Osteoblast (primary cell): ENCODE data around the gene EHF. TPM values are rescaled to one million over a fixed set of nuclear protein-coding genes. Genes with fewer than 3 reads are reported as not detected.

Experiments
- DNase-seq: peaks from one replicate; pipeline ENCODE4 v3.0.0; 2011; ENCODE audit warnings: low spot score, mixed read lengths; ENCODE audit not compliant: insufficient read length; ENCODE audit errors: missing footprints
- H2AFZ ChIP-seq: 2 replicates; pipeline ENCODE4 v1.6.0; 2011; ENCODE audit warnings: mild to moderate bottlenecking, low read length
- H3K27ac ChIP-seq: 2 replicates; pipeline ENCODE4 v1.5.1; 2011; ENCODE audit warnings: mild to moderate bottlenecking, low read depth, low read length, moderate library complexity
- H3K27me3 ChIP-seq: 2 replicates; pipeline ENCODE4 v1.6.0; 2012; ENCODE audit warnings: mild to moderate bottlenecking, control low read depth, inconsistent platforms, low read length, moderate library complexity; ENCODE audit not compliant: insufficient read depth
- H3K36me3 ChIP-seq: 2 replicates; pipeline ENCODE4 v1.5.1; 2011; ENCODE audit warnings: mild to moderate bottlenecking, low read length, control low read depth, moderate library complexity; ENCODE audit not compliant: insufficient read depth
- H3K4me1 ChIP-seq: 2 replicates; pipeline ENCODE4 v1.5.1; 2011; ENCODE audit warnings: mild to moderate bottlenecking, low read length, control low read depth, moderate library complexity; ENCODE audit not compliant: insufficient read depth
- H3K4me2 ChIP-seq: 2 replicates; pipeline ENCODE4 v1.6.0; 2011; ENCODE audit warnings: mild to moderate bottlenecking, low read length; ENCODE audit not compliant: insufficient read depth
- H3K4me3 ChIP-seq: fragments of 200-600 bp; sonication (generic); 3 replicates; pipeline ENCODE4 v1.5.1; 2012; ENCODE audit warnings: mild to moderate bottlenecking, low read length, inconsistent platforms; ENCODE audit not compliant: insufficient read depth
- H3K79me2 ChIP-seq: 2 replicates; pipeline ENCODE4 v1.6.0; 2012; ENCODE audit warnings: mild to moderate bottlenecking, low read length, control low read depth, inconsistent platforms; ENCODE audit not compliant: insufficient read depth
- H3K9me3 ChIP-seq: 2 replicates; pipeline ENCODE4 v1.5.1; 2011; ENCODE audit warnings: low read depth, low read length, control low read depth
- H4K20me1 ChIP-seq: 2 replicates; pipeline ENCODE4 v1.6.0; 2012; ENCODE audit warnings: mild to moderate bottlenecking, low read length, control low read depth; ENCODE audit not compliant: insufficient read depth
- CTCF ChIP-seq: IDR thresholded peaks from 2 replicates; pipeline ENCODE4 v1.5.1; 2011; ENCODE audit warnings: mild to moderate bottlenecking, low read depth, low read length, moderate library complexity; ENCODE audit errors: extremely low read depth
- total RNA-seq: library from RNA; depleted of rRNA; stranded (reverse); fragments of >200 nt; gene quantifications from 2 replicates; pipeline ENCODE4 v1.2.3, GENCODE V29; 2012

EHF gene
- total RNA-seq, 1 donor: not detected

GRCh38 chr11:34630544-34630943 lies 9.7 kb downstream of the EHF start:
- H3K9me3 ChIP-seq: no peaks in the 10 kb centered on the region
- H2AFZ ChIP-seq: no peak overlapping the region
- H3K36me3 ChIP-seq: no peaks in the 10 kb centered on the region

GRCh38 chr11:34631297-34631696 lies 10.4 kb downstream of the EHF start:
- Histone ChIP-seq H3K27me3 (no peaks in the 10 kb centered on the region), H3K4me3 (no peak overlapping the region), H3K79me2 (no peaks in the 10 kb centered on the region), H3K4me1 (peaks cover 36% of the 10 kb centered on the region), H3K9me3 (no peaks in the 10 kb centered on the region), H3K4me2 (peak overlapping the region; percentile 26), H4K20me1 (no peaks in the 10 kb centered on the region), H3K36me3 (no peaks in the 10 kb centered on the region), H2AFZ (peak overlapping the region; percentile 45), H3K27ac (no peak overlapping the region)
- no peak for TF ChIP-seq CTCF
- no peak for DNase-seq

More at GRCh38 chr11:34630544-34630943, 9.7 kb downstream of the EHF start:
- Histone ChIP-seq H3K79me2 (no peaks in the 10 kb centered on the region), H3K4me2 (no peak overlapping the region), H4K20me1 (no peaks in the 10 kb centered on the region), H3K4me3 (no peak overlapping the region), H3K4me1 (peaks cover 36% of the 10 kb centered on the region), H3K27ac (no peak overlapping the region), H3K27me3 (no peaks in the 10 kb centered on the region)
- DNase-seq: no peak
- no peak for TF ChIP-seq CTCF

- Histone ChIP-seq H3K9me3 (no peaks in the 10 kb centered on the region), H3K27ac (no peak overlapping the region), H2AFZ (peak overlapping the region; percentile 45), H3K4me1 (peaks cover 33% of the 10 kb centered on the region), H3K36me3 (no peaks in the 10 kb centered on the region), H4K20me1 (no peaks in the 10 kb centered on the region), H3K4me3 (no peak overlapping the region), H3K27me3 (no peaks in the 10 kb centered on the region), H3K4me2 (peak overlapping the region; percentile 26), H3K79me2 (no peaks in the 10 kb centered on the region)
- DNase-seq: no peak
- no peak for TF ChIP-seq CTCF
Measured at GRCh38 chr11:34631737-34632104, 10.8 kb downstream of the EHF start.

- H3K27ac ChIP-seq: no peak overlapping the region
- H3K79me2 ChIP-seq: no peaks in the 10 kb centered on the region
- H3K27me3 ChIP-seq: no peaks in the 10 kb centered on the region
- peak overlapping the region; percentile 26 for H3K4me2 ChIP-seq
- no peaks in the 10 kb centered on the region for H3K9me3 ChIP-seq
- H3K36me3 ChIP-seq: no peaks in the 10 kb centered on the region
- no peak overlapping the region for H3K4me3 ChIP-seq
- H2AFZ ChIP-seq: peak overlapping the region; percentile 28
- peak; percentile 86 for DNase-seq
- TF ChIP-seq CTCF: no peak
- H3K4me1 ChIP-seq: peaks cover 33% of the 10 kb centered on the region
- H4K20me1 ChIP-seq: no peaks in the 10 kb centered on the region
Measured at GRCh38 chr11:34632105-34632791, 11.4 kb downstream of the EHF start.
